HG03135 (cell line): Measurements from ENCODE around the gene KCNT1.

Source experiments
- ATAC-seq: cut with Tn5 transposase; IDR thresholded peaks from one replicate; pipeline ENCODE4 v1.9.1; 2021; ENCODE audit warnings: mild to moderate bottlenecking, moderate library complexity; ENCODE audit not compliant: unreplicated experiment

Gene KCNT1

GRCh38 chr9:135744333-135745070 is 42.5 kb downstream of the KCNT1 start:
- ATAC-seq: no peak

DNA sequence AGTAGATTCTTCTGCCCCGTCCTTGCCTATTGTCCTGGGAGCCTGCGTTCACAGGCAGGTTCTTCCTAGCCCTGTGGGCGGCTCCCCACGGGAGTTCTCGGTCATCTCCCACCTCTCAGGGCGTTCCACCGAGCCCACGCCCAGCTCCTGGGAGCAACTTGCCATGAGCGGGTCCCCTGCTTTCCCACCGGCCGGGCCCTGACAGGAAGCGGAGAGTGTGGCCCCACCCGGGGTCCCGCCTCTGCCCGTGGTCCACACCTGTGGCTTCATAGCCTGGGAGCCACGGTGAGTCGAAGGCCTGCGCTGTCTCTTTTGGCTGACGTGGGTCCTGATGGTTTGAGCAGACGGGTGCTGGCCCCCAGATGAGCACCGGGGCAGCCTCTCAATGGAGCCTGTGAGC is 43.2 kb downstream of the KCNT1 start:
- ATAC-seq: no peak

DNA sequence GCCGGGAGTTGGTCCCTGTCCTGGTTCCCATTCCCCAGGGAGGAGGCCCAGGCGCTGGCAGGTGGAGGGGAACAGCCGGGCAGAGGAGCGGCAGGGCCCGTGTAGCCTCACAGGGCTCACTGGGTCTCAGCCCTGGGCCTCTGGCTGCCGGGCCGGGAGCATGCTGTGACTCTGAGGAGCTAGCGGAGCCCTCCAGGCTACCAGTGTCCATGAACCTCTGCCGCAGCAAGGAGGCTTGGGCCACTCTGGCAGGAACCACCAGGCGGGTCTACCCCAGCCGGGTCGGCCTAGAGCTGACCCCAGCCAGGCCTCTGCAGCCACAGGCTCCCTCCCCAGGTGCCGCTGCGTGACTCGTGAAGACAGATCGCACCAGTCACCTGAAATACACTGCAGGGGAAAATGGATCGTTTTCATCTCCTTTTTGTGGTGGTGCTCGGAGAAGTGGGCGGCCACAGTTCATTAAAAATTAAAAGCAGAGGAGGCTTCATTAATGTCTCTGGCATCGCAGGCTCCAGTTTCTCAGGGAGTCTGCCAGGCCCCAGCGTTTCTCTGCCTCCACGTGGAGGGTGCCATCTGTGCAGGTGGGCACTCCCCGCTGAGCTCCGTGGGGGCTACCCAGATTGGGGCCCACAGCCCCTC is 43.8 kb downstream of the KCNT1 start:
- no peak for ATAC-seq

GRCh38 chr9:135746565-135746964 is 44.6 kb downstream of the KCNT1 start:
- no peak for ATAC-seq

DNA sequence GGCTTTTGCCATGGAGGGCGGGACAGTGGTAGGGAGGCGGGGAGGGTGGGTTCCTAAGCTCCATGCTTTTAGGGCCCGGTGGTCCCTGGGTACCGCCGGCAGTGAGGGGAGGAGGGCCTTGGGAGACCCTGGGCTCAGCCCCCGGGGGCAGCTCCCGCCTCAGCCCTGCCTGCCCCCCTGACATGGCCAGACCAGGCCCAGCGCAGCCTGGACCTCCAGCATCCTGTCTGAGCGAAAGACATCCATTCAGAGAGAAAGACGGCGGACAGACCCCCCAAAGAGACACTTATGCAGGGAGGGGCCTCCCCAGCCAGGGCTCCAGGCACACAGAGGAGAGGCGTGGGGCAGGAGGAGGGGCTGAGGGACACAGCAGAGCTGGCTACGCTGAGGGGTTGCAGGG is 45.3 kb downstream of the KCNT1 start:
- ATAC-seq: no peak

- ATAC-seq: no peak
These were observed 46.7 kb downstream of the KCNT1 start for GRCh38 chr9:135748676-135749075.

DNA sequence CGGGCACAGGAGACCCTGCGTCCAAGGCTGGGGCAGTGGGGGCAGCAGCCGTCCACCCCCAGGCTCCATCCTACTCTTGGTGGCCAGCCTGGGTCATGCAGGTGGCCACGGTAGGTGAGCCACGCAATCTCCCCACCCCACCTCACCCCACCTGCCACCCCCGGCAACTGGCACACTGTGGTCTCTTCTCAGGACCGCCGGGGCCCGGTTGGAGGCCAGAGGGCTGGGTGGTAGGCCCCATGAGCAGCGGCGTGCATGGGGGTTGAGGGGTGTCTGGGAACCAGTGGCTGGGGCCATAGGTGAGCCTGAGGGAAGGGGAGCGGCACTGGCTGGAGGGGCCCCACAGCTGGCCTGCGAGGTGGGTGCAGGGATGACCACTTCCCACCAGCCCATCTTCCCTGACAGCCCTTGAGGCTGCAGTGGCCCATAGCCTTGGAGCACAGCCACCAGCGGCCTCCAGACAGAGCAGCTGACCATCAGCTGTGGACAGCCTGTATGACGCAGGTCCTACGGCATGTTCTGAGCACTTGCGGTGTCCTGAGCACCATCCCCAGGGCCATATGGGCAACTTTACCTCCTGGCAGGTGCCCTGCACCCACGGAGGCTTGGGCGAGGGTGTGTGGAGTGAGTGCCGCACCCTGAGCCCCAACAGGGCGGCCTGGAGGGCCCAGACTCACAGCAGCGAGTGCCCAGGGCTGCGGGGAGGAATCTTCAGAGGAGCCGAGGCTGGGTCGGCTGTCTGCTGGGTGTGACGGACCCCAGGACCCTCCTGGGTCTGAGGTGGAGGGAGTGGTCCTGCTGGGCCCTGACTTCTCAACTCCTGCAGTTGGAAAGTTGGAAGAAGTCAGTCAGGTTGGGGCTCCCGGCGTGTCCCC is 47.4 kb downstream of the KCNT1 start:
- no peak for ATAC-seq

GRCh38 chr9:135750786-135751185 is 48.8 kb downstream of the KCNT1 start:
- ATAC-seq: no peak

GRCh38 chr9:135751501-135751900 is 49.5 kb downstream of the KCNT1 start:
- no peak for ATAC-seq

DNA sequence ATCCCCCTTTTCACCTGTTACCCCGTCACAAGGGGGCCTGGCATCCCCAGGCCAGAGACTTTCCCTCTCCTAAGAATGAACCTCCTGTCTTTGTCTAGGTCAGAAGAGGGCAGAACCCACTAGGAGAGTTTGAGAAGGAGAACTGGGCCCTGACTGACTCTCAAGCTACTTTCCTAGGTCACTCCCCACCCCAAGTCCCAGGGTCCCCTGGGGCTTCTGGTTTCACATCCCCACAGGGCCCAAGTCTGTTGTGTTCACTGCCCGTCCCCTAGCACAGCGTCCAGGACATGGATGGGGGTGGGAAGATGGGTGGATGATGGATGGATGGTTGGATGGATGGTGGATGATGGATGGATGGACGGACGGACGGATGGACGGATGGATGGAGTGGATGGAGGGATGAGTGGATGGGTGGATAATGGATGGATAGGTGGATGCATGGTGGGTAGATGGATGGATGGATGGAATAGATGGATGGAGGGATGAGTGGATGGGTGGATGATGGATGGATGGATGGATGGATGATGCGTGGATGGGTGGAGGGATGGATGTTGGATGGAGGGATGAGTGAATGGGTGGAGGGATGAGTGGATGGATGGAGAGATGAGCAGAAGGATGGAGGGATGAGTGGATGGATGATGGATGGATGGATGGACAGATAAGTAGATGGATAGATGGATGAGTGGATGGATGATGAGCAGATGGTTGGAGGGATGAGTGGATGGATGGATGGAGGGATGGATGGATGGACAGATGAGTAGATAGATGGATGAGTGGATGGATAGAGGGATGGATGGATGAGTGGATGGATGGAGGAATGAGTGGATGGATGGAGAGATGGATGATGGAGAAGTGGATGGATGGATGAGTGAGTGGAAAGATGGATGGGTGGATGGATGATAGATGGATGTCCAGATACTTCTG is 50.6 kb downstream of the KCNT1 start:
- ATAC-seq: no peak

DNA sequence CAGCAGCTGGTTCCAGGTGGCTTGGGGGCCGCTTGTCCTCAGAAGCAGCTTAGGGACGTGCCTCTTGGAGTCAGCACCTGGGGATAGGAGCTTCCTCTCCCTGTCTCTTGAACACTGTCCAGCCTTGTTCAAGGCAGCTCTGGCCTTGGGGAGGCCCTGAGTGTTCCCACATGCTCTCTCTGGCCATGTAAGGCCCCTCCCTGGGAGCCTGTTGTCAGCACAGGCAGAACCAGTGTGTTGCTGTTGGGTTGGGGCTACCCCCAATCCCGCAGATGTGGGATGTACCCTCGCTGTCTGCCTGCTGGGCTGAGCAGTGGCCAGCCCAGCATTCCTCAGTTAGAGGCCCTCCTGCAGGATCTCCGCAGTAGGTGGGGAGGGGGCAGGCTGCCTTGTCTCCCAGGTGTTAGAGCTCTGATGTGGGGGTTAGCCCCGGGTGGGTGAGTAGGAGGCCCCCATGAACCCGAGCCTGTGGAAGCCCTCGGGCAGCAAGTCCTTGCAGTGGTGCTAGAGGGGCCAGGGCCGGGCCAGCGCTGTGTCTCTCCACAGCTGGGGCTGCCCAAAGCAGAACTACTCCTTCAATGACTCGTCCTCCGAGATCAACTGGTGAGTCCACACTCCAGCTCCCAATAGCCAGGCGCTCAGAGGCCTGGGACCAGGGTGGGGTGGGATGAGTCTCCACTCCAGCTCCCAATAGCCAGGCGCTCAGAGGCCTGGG is 51.6 kb downstream of the KCNT1 start:
- ATAC-seq: no peak

GRCh38 chr9:135756576-135756975 is 54.6 kb downstream of the KCNT1 start:
- no peak for ATAC-seq

GRCh38 chr9:135757356-135757755 is 55.4 kb downstream of the KCNT1 start:
- ATAC-seq: no peak

- ATAC-seq: no peak
These were observed 56.1 kb downstream of the KCNT1 start for GRCh38 chr9:135758056-135758455.

- no peak for ATAC-seq
These were observed 56.9 kb downstream of the KCNT1 start for GRCh38 chr9:135758870-135759269.

GRCh38 chr9:135759676-135760300 is 57.8 kb downstream of the KCNT1 start:
- ATAC-seq: no peak

- no peak for ATAC-seq
These were observed 58.5 kb downstream of the KCNT1 start for GRCh38 chr9:135760465-135760864.

- ATAC-seq: no peak
These were observed 59.3 kb downstream of the KCNT1 start for GRCh38 chr9:135761150-135761844.

DNA sequence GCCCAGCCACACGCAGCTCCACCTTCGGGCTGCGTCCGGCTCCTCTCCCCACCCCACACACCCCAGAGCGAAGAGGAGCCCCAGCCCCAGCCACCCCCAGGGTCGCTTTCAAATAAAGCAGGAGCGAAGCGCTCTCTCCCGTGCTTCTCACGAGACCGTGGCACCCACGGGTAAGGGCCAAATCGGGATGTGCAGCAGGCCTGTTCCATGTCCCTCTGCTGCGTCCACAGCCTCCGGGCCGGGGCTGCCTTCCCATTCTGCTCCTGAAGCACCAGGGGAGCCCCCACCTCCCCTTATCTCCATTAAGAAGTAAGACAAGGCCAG is 59.8 kb downstream of the KCNT1 start:
- no peak for ATAC-seq
